DMS153 treated with DMSO at 0.1 percent for 48 hours (cell line): ENCODE measurements around the gene B9D2.

Experiments used
- DNase-seq: peaks from one replicate; lab custom pipeline; 2025; ENCODE audit not compliant: unreplicated experiment; lab: John Stamatoyannopoulos, UW

The B9D2 gene

DNA sequence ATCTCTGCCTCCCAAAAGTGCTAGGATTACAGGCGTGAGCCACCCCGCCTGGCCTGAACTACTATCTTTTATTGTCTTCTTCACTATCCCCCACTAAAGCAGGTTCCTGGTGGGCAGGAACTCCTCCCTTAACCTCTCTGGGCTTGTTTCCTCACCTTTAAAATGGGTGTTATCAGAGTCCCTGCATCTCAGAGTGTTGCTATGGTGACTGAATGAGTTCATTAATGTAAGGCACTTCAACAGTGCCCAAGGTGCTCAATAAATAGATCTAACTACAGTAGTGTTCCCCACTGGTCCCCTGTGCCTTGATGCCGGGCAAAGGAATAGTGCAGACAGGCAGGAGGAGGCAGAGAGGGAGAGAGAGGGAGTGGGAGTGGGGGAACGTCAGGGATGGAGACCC lies 33.5 kb downstream of the B9D2 start:
- DNase-seq: no peak

DNA sequence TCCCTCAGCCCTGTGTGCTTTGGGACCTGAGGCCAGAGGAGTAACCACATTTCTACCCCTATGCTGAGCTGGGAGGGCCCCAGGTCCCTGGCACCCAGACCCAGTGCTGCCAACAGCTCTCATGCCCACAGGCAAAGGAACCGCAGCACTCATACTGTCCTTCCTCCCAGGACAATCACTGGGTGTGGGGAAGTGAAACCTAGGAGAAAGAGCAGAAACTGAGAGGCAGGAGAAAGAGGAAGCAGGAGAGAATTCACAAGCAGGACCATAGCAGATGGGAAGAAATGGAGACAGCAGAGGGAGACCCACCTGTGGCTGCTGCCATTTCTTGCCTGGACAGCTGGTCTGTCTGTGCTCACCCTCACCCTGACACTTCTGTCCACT lies 35.1 kb downstream of the B9D2 start:
- DNase-seq: no peak

DNA sequence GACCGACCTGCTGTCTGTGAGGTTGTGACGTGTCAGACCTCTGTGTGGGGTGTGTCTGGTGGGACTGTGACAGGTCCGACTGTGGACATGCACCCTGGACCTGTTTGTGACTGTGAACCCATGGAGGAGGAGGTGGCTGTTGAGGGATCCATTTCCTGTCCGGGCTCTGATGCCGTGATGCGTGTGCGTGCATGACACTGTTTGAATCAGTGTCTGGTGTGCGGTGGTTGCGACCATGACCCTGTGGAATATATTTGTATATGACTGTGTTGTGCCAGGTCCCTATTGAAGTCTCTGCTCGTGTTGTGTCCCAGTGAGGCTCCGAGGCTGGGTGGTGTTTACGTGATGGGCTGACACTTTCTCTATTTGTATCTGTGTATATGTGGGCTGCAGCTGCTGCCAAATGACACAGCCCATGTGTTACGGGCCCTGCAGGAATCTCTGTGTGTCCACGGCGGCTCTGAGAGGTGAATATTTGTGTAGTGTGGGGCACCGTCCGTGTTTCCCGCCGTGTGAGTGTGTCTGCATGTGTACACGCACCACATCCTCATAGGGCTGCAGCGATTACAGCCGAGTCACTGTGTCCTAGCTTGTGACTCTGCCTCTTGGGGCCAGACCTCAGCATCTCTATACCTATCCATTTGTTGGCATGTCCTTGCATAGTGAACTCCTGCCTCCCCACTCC lies 35.6 kb downstream of the B9D2 start:
- DNase-seq: no peak

DNA sequence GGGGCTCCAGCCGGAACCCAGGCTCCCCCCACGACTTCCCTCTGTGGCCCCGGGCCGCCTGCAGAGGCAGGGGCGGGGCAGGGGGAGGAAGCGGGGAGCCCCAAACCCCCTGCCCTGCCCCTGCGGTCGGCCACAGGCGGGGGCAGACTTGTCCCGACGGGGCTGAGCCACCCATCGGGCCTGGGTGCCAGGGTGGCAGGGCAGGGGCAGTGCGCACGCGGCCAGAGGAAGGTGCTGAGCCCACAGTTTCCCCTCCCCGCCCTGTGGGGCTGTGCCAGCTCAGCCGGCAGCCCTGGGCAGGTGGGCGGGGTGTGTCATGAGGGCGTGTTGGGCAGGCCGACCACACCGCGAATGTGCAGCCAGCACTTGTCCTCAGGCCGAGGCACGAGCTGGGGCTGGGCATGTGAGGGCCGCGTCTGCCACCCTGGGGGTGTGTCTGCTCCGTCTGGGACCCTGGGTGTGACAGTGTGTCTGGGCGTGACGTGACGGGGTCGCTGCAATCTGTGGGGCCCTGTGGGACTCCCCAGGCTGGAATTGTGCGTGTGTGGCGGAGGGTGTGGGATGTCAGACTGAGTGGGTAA lies 36.3 kb downstream of the B9D2 start:
- no peak for DNase-seq

DNA sequence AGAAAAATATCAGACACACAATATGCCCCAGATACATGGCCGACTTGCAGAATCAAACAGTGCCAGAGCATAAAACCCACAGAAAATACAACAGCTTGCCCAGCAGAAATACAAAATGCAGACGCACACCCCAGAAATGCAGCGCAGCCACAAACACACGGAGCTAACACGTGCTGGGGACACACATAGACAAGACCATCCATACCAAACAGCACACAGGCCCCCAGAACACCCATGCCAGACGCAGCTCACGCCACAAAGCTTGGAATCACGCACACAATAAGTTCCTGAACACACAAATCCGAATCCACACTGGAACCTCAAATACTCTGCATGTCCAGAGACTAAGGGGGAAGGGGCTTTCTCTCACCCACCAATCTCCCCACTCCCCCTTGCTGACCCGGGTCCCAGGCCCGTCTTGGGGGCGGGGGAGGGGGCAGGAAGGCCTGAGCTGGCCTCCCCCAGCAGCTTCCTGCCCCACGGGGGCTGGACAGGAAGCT lies 36.8 kb downstream of the B9D2 start:
- DNase-seq: no peak

DNA sequence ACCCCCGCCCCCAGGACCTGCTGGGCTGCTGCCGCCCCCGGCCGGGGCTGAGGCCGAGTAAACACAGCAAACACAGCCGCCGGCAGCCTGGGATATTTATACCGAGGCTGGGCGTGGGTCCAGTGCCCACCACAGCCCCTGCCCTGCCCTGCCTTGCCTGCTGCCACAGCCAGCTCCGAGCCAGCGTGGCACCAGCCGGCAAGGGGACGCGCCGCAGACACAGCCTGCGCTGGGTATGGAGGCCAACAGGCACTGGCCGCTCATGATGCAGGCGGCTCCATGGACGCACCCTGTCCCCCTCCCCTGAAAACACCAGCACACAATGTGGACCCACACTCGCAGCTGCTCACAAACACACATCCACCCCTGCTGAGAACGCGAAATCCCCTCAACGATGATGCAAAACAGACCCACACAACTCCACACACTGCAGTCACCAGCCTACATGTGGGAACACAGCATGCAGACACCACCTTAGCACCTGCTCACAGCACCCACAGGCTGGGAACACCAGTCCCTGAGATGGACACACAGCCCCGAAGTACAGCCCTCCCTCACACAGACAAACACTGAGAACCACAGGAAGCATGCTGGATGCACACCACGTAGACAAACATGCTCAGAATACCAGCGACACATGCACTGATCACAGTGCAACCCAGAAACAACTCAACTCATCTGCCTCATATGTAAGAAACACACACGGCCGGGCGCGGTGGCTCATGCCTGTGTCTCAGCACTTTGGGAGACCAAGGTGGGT lies 37.8 kb downstream of the B9D2 start:
- DNase-seq: peak; percentile 5

DNA sequence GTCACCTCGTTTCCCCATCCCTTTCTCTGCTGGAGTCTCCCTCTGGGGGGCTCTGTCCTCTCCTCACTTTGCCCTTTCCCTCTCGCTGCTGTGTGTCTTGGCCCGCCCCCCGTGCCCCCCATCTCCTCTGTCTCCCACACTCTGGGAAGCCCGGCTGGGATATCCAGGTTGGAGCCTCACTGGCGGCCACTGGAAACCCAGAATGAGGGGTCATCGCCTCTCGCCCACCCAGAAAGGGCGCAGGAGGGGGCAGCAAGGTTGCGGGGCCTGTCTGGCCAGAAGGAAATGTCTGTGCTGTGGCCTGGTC lies 38.4 kb downstream of the B9D2 start:
- no peak for DNase-seq

DNA sequence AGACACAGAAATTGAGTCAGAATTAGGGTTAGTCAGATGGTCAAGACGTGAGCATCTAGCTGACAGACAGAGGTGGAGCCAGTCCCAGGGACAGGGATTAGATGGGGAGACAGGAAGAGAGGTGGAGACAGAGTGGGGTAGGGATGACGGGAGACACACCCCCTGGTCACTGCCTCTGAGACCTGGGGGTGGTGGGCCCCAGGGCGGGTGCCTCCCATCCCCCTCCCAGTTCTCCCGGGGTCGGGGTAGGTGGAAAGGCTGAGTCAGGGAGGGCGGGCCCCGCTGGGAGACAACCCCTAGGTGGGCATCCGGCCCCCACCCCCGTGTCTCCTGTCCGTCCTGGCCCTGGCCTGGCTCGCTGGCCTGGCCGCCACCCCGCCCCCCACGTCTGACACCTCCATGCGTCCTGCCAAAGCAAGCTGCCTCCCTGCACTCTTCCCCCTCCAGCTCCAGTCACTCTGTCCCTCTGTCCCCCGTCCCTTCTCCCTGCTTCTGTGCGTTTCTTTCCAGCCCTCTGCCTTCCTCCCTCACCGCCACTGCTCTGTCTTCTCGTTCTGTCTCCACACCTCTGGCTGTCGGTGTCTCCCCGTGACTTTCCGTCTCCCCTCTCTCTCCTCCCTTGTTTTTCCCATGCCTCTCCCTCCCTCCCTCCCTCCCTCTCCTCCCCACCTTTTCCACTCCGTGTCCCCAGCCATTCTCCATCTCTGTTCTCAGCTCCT lies 38.9 kb downstream of the B9D2 start:
- peak; percentile 11 for DNase-seq

DNA sequence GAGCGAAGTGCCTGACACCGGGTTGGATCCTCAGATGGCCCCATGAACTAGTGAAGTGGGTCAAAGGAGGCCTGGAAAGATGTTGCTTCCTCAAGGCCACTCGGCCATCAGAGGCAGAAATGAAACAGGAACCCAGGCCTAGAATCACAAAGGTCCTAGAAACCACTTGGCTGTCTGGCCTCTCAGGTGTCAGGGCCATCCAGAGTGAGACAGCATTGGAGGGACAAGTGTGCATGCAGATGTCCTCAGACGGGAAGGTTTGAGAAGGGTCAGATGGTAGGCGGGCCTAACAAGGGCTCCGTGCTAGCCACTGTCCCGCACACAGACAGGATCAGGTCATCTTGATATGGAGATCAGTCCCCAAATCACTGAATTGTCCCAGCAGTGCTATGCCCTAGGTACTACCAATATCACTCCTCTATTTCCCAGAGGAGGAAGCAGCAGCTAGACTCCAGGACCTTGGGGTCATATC lies 39.7 kb downstream of the B9D2 start:
- no peak for DNase-seq

DNA sequence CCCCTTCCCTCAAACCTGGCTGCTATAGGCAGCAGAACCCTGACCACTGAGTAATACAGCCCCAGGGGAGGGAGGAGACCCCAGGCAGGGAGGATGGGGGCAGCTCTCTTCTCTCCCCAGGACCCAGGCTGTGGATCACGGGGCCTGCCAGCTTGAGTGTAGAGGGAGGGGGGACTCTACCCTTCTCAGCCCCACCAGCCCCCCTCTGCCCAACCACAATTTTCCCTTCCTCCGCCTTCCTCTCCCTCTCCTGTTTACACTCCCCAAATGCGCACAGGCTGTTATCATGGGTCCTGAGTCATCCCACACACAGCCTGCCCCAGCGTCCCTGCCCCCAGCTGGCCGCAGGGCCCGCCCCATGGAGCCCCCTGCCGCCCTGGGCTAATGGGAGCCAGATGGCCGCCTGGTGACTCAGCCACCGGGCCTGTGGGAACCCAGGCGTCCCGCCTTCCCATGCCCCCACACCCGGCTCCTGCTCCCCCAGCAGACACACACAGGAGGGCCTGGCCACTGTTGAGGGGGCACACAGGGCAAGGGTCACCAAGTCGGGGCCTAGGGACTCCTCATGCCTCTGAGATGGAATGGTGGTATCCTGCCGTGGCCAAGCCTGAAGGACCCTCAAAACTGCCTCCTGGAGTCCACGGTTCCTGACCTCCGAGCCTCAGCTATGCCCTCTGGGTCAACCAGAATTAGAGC lies 40.4 kb downstream of the B9D2 start:
- DNase-seq: no peak

DNA sequence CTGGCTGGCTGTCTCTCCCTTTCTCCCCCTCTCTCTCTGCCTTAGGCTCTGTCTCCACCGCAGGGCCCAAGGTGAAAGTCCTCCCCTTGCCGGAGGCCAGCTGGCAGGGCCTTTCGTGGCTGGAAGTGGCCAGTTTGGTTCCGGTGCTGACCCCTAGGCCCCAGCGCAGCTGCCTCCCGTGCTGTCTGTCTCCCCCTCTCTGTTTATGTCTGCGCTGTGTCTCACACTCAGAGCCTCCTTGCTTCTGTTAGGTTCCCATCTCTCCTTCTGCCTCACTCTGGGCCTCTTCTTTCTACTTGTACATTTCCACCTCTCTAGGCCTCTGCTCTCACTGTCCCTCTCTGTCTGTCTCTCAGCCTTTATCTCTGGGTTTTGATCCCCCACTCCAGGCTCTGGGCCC lies 40.9 kb downstream of the B9D2 start:
- DNase-seq: no peak

DNA sequence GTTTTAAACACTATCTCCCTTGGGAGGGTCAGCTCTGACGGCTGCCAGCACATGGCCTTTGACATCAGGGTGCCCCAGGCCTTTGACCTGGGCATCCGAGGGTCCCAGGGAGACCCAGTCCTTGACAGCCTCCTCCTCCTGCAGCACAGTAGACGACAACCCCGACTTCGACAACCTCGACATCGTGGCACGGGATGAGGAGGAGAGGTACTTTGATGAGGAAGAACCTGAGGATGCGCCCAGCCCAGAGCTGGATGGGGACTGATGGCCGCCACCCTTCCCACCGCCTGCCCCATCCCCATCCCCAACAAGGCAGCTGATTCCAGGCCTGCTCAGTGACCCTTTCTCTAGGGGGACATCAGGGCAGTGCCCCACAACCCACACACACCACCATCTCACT lies 41.5 kb downstream of the B9D2 start:
- no peak for DNase-seq

DNA sequence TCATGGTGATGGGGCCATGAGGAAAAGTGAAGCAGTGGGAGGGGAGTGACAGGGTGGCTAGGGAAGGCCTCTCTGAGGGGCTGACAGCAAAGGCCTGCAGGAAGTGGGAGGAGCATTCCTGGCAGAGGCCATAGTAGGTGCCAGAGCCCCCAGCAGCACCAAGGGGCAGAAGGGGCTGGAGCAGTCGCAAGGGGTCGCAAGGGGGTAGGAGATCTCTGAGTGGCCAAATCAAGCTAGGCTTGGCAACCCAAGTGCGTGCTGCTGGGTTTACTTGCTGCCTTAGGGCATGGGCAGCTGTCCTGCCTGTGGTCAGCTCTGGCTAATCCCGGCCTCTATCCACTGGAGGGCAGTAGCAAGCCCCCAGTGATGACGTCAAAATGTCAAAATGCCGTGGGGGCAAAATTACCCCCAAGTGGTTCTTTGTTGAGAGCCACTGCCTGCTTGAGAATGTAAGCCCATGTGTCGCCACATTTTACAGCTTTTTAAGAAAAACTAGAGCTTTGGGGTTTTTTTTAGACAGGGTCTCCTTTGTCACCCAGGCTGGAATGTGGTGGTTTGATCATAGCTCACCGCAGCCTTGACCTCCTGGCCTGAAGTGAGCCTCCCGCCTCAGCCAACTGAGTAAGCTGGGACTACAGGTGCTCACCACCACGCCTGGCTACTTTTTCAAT lies 42.2 kb downstream of the B9D2 start:
- no peak for DNase-seq

DNA sequence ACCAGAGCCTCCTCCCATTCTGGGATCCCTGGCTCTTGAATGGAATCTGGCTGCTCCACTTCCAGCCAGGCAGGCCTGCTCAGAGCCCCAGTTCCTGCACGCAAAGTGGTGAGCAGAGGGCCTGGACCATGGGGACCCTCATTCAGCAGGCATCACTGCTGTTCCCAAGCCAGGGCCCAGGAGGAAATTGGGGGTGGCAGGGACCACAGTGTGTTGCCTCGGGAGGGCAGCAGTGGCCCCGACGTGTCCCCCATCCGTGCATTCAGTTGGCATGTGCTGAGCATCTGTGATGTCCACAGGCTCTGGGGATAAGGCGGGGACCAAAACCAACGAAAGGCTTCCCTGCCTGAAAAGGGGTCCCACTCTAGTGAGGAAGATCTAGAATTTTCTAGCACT lies 42.7 kb downstream of the B9D2 start:
- no peak for DNase-seq

DNA sequence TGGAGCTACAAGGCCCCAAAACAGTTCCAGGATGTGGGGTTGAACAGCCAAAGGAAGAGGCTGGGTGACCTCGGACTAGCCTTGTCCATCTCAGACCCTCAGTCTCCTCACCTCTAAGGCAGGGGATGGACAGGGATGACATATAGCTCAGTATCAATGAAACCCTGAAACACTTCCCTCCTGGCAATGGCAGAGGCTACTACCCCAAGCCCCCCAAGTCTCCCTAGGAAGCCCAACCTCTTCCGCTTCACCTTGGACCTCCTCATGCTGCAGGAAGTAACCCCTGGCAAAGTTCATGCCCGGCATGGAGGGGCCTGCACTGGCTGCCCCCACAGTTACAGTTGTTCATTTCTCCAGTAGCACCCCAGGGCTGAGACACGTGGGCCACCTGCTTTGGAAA lies 43.4 kb downstream of the B9D2 start:
- no peak for DNase-seq

DNA sequence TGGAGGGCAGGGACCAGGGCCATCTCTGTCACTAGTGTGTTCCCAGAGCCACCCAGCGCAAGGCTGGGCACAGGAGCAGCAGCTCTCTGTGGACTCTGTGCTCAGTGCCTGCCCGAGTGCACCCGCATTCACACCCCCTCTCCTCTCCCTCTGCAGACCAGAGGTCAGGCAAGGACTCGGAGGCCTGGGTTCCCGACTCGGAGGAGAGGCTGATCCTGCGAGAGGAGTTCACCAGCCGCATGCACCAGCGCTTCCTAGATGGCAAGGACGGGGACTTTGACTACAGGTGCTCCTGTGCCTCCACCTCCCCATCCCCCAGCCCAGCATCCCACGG lies 43.8 kb downstream of the B9D2 start:
- DNase-seq: no peak

DNA sequence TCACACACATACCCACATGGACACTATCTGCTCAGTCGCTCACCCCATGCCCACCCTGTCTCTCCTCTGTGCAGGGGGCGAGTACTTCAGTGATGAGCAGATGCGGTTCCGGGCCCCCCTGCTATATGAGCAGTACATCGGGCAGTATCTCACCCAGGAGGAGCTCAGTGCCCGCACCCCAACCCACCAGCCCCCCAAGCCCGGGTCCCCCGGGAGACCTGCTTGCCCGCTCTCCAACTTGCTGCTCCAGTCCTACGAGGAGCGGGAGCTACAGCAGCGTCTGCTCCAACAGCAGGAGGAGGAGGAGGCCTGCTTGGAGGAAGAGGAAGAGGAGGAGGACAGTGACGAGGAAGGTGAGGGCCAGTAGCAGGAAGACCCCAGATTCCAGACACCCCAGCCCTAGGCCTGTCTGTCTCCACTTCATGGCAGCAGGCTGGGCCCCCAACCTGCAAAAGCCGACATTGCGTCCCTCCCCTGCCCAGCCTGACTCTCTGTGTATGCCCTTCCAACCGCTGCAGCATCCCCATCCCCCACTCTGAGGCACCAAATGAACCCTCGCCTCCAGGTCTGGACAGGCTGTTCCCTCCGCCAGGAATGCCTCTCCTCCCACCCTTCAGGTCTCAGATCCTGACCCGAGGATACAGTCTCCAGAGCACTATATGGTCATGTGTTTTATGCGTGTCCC lies 44.3 kb downstream of the B9D2 start:
- DNase-seq: no peak

DNA sequence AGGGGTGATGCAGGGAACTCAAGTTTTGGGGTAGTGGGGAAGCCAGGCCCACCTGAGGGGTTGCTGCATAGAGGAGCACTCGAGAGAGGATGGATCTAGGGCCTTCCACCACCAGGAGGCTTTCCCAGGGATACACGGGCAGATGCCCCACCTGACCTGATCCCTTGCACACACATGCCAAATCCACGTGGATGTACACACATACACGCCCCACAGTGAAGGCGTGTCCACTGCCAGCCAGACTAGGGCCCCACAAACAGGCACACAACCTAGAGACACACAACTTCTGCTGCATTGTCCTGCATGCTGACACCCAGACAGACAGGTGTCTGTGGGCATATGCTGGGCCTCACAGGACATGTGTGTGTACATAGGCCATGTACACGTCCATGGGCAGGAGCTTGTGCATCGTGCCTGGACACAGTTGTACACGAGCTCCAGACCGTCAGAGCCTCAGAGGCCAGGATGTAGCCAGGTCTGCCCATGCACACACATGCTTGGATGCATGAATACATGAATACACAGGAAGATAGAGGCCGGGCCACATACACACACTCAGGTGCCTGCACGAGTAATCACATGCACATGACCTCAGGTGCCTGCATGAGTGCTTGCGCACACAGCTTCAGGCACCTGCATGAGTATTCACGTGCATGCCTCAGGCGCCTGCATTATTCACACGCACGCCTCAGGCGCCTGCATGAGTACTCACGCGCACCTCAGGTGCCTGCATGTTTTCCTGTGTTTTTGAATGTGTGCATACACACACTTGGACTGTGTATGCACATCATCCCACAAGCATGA lies 45.1 kb downstream of the B9D2 start:
- no peak for DNase-seq

DNA sequence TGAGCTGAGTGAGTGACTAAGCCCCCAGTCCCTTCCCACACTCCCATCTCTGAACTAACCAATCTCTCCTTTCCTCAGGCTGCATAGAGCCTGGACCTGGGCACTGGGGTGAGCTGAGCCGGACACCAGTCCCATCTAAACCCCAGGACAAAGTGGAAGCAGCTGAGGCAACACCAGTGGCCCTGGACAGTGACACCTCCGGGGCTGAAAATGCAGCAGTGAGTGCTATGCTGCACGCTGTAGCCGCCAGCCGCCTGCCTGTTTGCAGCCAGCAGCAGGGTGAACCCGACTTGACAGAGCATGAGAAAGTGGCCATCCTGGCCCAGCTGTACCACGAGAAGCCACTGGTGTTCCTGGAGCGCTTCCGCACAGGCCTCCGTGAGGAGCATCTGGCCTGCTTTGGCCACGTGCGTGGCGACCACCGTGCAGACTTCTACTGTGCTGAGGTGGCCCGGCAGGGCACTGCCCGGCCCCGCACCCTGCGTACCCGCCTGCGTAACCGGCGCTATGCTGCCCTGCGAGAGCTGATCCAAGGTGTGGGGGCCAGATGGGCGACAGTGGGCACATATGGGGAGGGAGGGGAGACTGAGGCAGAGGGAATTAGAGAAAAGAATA lies 47.5 kb downstream of the B9D2 start:
- DNase-seq: no peak
